Parathyroid adenoma (tissue), 2 donors: ENCODE data around the gene ADGRV1.

Source experiments
- H2AFZ ChIP-seq: fragments of 300-600 bp; sonication (generic); one replicate; pipeline ENCODE4 v1.7.0; 2017; ENCODE audit warnings: antibody characterized with exemption, mild to moderate bottlenecking
- H3K27ac ChIP-seq: fragments of 300-600 bp; sonication (generic); one replicate; pipeline ENCODE4 v1.7.0; 2017
- H3K27me3 ChIP-seq: fragments of 300-600 bp; sonication (generic); one replicate; pipeline ENCODE4 v1.7.0; 2017; ENCODE audit warnings: low read length; ENCODE audit not compliant: control insufficient read depth, insufficient read depth
- H3K36me3 ChIP-seq: fragments of 300-600 bp; sonication (generic); one replicate; pipeline ENCODE4 v1.7.0; 2017; ENCODE audit warnings: low read length; ENCODE audit not compliant: control insufficient read depth, insufficient read depth
- H3K4me1 ChIP-seq: fragments of 300-600 bp; sonication (generic); one replicate; pipeline ENCODE4 v1.7.0; 2017; ENCODE audit warnings: control low read depth
- H3K4me2 ChIP-seq: fragments of 300-600 bp; sonication (generic); one replicate; pipeline ENCODE4 v1.7.0; 2017; ENCODE audit warnings: low read length
- H3K4me3 ChIP-seq: fragments of 300-600 bp; sonication (generic); one replicate; pipeline ENCODE4 v1.7.0; 2017; ENCODE audit warnings: low read depth, low read length
- H3K79me2 ChIP-seq: fragments of 300-600 bp; sonication (generic); one replicate; pipeline ENCODE4 v1.7.0; 2017; ENCODE audit warnings: control low read depth
- H3K9ac ChIP-seq: fragments of 300-600 bp; sonication (generic); one replicate; pipeline ENCODE4 v1.7.0; 2017; ENCODE audit warnings: mild to moderate bottlenecking
- H3K9me3 ChIP-seq: fragments of 300-600 bp; sonication (generic); one replicate; pipeline ENCODE4 v1.7.0; 2017; ENCODE audit warnings: low read length; ENCODE audit not compliant: control insufficient read depth
- CTCF ChIP-seq: fragments of 300-600 bp; sonication (generic); IDR thresholded peaks from one replicate; pipeline ENCODE4 v1.7.0; 2017; ENCODE audit warnings: antibody characterized with exemption, mild to moderate bottlenecking
- donor health status: primary hyperparathyroidism.

ADGRV1 gene

DNA sequence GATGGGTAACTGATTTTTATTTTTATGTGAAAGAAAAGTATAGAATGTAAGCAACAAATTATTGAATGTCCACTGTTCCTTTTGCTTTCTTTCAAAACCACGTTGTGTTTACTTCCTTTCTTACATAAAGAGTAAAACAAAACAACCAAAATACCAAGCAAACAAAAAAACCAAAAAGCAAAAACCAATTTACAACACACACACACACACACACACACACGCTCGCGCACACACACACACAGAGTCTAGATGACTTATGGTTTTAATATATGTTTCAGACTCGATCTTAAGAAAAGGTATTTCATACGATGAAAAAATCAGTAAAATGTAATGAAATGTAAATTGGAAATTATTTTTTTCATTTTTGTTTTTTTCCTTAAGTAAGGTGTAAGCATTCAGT, 80.3 kb downstream of the ADGRV1 start:
- no peaks in the 10 kb centered on the region for H3K79me2 ChIP-seq
- TF ChIP-seq CTCF: no peak
- no peak overlapping the region for H3K4me2 ChIP-seq
- H3K27me3 ChIP-seq: no peaks in the 10 kb centered on the region
- H3K36me3 ChIP-seq: no peaks in the 10 kb centered on the region
- H3K9ac ChIP-seq: no peak overlapping the region
- no peak overlapping the region for H3K4me3 ChIP-seq
- no peak overlapping the region for H2AFZ ChIP-seq
- H3K4me1 ChIP-seq: no peaks in the 10 kb centered on the region
- H3K9me3 ChIP-seq: no peaks in the 10 kb centered on the region
- no peak overlapping the region for H3K27ac ChIP-seq

DNA sequence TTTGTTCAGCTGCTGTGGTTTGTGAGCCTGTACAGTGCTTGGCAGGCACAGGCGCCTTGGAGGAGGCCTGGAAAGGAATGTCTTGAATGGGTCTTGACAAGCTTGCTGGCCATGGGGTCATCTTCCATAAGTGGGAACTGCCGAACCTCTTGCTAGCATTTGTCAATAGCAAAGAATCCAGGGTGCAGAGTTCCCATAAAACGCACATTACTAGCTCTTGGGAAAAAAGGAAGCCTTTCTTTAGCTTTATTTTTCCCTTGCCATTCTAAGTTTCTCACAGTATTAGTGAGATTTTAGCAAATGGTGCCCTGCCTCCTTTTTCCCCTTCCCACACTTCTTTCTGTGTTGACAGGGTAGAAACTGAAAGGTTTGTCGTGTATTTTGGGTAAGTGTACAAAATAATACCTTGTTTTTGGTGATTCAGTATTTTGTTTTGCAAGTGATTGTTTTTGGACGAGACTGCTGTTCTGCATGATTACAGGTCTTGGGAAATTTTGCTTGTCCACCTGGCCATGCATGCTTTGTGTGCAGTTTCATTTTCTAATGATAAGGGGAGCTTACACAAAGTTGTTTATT, 82.0 kb downstream of the ADGRV1 start:
- H2AFZ ChIP-seq: no peak overlapping the region

DNA sequence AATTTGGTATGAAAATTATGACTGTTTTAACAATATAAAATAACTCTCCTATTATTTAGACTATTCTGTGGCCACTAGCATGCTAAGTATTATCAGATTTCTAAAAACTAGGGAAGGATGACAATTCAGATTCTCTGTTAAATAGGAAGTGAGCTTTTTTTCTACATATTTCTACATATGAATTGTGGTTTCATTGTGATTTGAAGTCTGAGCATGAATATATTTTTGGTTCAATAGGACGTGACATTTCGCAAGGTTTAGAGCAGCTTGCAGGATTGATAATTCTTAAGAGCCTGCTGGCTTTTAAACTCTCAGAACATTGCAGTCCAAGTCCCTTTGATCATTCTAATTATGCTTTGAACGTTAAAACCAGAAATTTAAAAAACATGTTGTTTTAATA, 82.9 kb downstream of the ADGRV1 start:
- no peaks in the 10 kb centered on the region for H3K27me3 ChIP-seq
- no peak overlapping the region for H3K4me3 ChIP-seq
- H3K9ac ChIP-seq: no peak overlapping the region
- no peaks in the 10 kb centered on the region for H3K79me2 ChIP-seq
- H3K4me2 ChIP-seq: no peak overlapping the region
- H3K4me1 ChIP-seq: no peaks in the 10 kb centered on the region
- H3K36me3 ChIP-seq: no peaks in the 10 kb centered on the region
- no peak for TF ChIP-seq CTCF
- no peak overlapping the region for H2AFZ ChIP-seq
- H3K27ac ChIP-seq: no peak overlapping the region
- H3K9me3 ChIP-seq: no peaks in the 10 kb centered on the region

More for the DNA sequence above, 82.0 kb downstream of the ADGRV1 start:
- no peak overlapping the region for H3K4me3 ChIP-seq
- no peak overlapping the region for H3K27ac ChIP-seq
- H3K4me1 ChIP-seq: no peaks in the 10 kb centered on the region
- no peaks in the 10 kb centered on the region for H3K36me3 ChIP-seq
- TF ChIP-seq CTCF: no peak
- H3K27me3 ChIP-seq: no peaks in the 10 kb centered on the region
- H3K9me3 ChIP-seq: no peaks in the 10 kb centered on the region
- no peaks in the 10 kb centered on the region for H3K79me2 ChIP-seq
- H3K9ac ChIP-seq: no peak overlapping the region
- peak overlapping the region; percentile 45 for H3K4me2 ChIP-seq

GRCh38 chr5:90642706-90643229, 84.2 kb downstream of the ADGRV1 start:
- H3K9me3 ChIP-seq: no peaks in the 10 kb centered on the region
- H3K27me3 ChIP-seq: no peaks in the 10 kb centered on the region
- H3K27ac ChIP-seq: no peak overlapping the region
- no peaks in the 10 kb centered on the region for H3K79me2 ChIP-seq
- H3K4me2 ChIP-seq: no peak overlapping the region
- no peak overlapping the region for H3K4me3 ChIP-seq
- no peak overlapping the region for H2AFZ ChIP-seq
- H3K9ac ChIP-seq: no peak overlapping the region
- no peaks in the 10 kb centered on the region for H3K36me3 ChIP-seq
- no peak for TF ChIP-seq CTCF
- no peaks in the 10 kb centered on the region for H3K4me1 ChIP-seq

- Histone ChIP-seq H3K4me3 (no peak overlapping the region), H3K36me3 (no peaks in the 10 kb centered on the region), H3K79me2 (no peaks in the 10 kb centered on the region), H3K4me2 (no peak overlapping the region), H3K4me1 (no peaks in the 10 kb centered on the region), H3K27me3 (no peaks in the 10 kb centered on the region), H3K27ac (no peak overlapping the region), H2AFZ (no peak overlapping the region), H3K9me3 (no peaks in the 10 kb centered on the region), H3K9ac (no peak overlapping the region)
- no peak for TF ChIP-seq CTCF
Observed at GRCh38 chr5:90644132-90644531, 85.5 kb downstream of the ADGRV1 start.
